Left hindlimb (tissue), 1 donor: ENCODE data around the gene PPP3CA.
"Not testable (repeated sequence)": the region's sequence is repeated elsewhere in the genome, so short reads cannot be mapped to it uniquely, and the experiment has no call there.

Experiments used
- DNase-seq: peaks from one replicate; pipeline ENCODE4 v3.0.0-alpha.2; 2018

Gene PPP3CA

GRCh38 chr4:101033986-101034385 is 313.3 kb downstream of the PPP3CA start:
- no peak for DNase-seq

- no peak for DNase-seq
Observed at GRCh38 chr4:101032541-101032940, 314.8 kb downstream of the PPP3CA start.

- DNase-seq = no peak
Observed at GRCh38 chr4:101031971-101032370, 315.4 kb downstream of the PPP3CA start.

GRCh38 chr4:101028886-101029285 is 318.4 kb downstream of the PPP3CA start:
- no peak for DNase-seq

GRCh38 chr4:101027721-101028120 is 319.6 kb downstream of the PPP3CA start:
- DNase-seq = no peak

- DNase-seq = no peak
Observed at GRCh38 chr4:101025755-101026154, 321.6 kb downstream of the PPP3CA start.

- DNase-seq = no peak
Observed at GRCh38 chr4:101022151-101023024, 324.9 kb downstream of the PPP3CA start.

GRCh38 chr4:101020956-101021355 is 326.4 kb downstream of the PPP3CA start:
- DNase-seq = no peak

- no peak for DNase-seq
Observed at GRCh38 chr4:101019941-101020401, 327.4 kb downstream of the PPP3CA start.

GRCh38 chr4:101019313-101019712 is 328.0 kb downstream of the PPP3CA start:
- no peak for DNase-seq

- no peak for DNase-seq
Observed at GRCh38 chr4:101018836-101019235, 328.5 kb downstream of the PPP3CA start.

GRCh38 chr4:101014417-101014816 is 332.9 kb downstream of the PPP3CA start:
- no peak for DNase-seq

GRCh38 chr4:101010987-101011386 is 336.3 kb downstream of the PPP3CA start:
- DNase-seq = no peak

GRCh38 chr4:101009471-101009870 is 337.9 kb downstream of the PPP3CA start:
- no peak for DNase-seq

- no peak for DNase-seq
Observed at GRCh38 chr4:101008503-101008902, 338.8 kb downstream of the PPP3CA start.

- no peak for DNase-seq
Observed at GRCh38 chr4:101005659-101006058, 341.7 kb downstream of the PPP3CA start.

GRCh38 chr4:101000496-101000895 is 346.8 kb downstream of the PPP3CA start:
- no peak for DNase-seq

- no peak for DNase-seq
Observed at GRCh38 chr4:100995671-100996070, 351.7 kb downstream of the PPP3CA start.

GRCh38 chr4:100995002-100995401 is 352.3 kb downstream of the PPP3CA start:
- not testable (repeated sequence) for DNase-seq

- DNase-seq = not testable (repeated sequence)
Observed at GRCh38 chr4:100991332-100992069, 355.8 kb downstream of the PPP3CA start.

GRCh38 chr4:100989401-100989800 is 357.9 kb downstream of the PPP3CA start:
- DNase-seq = no peak

GRCh38 chr4:100988876-100989275 is 358.4 kb downstream of the PPP3CA start:
- no peak for DNase-seq

GRCh38 chr4:100986360-100986868 is 360.9 kb downstream of the PPP3CA start:
- DNase-seq = no peak

GRCh38 chr4:100985576-100985975 is 361.8 kb downstream of the PPP3CA start:
- no peak for DNase-seq
